HG03280 (cell line): ENCODE results near the gene TMEM219.
A peak's percentile ranks its signal among the peaks of the same experiment; 100 is the strongest.

Experiments used
- ATAC-seq: cut with Tn5 transposase; IDR thresholded peaks from one replicate; pipeline ENCODE4 v1.9.1; 2021; ENCODE audit warnings: mild to moderate bottlenecking, moderate library complexity; ENCODE audit not compliant: unreplicated experiment

TMEM219 gene

DNA sequence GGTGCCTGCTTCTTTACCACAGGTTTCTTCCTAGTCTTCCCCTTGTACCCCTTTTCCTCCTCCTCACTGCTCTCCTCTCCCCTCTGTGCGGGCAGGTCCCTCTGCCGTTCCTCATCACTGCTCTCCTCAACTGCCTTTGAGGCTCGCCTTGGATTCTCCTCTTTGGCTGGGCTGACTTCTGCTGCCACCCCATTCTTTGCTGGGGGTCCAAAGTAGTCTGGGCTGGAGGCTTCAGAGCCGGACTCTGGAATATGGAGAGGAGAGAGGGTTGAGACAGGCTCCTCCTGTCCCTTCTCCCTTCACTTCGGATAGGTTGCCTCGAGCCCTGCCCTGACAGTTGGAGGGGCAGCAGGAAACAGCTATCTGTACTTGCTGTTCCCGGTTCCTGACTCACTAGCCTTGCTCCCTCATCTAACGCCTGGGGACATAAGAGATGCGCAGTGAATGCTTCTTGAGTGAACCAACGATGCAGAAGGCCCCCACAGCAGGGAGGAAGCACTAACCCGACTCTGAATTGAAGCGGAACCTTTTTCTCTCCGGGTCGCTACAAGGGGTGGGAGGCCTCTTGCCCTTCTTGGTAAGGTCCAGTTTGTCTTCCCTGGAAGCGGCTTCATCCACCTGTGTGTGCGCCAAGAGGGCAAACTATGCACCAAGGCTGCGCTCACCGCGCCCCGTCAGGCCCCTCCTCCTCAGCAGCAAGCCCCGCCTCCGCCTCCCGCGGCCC is 32.9 kb downstream of the TMEM219 start:
- peak; percentile 40 for ATAC-seq

- peak; percentile 46 for ATAC-seq
These were observed 33.5 kb downstream of the TMEM219 start, which contains the start of gene HIRIP3 for GRCh38 chr16:29995324-29995910. Gene HIRIP3 (minus strand): TSS chr16:29995617. CDS start chr16:29995605, 12 bp downstream.

- ATAC-seq: peak; percentile 92
These were observed 34.3 kb downstream of the TMEM219 start, which contains the start of gene INO80E for GRCh38 chr16:29995911-29996765. Gene INO80E (plus strand): TSS chr16:29996241. CDS start chr16:29996311, 70 bp downstream.

DNA sequence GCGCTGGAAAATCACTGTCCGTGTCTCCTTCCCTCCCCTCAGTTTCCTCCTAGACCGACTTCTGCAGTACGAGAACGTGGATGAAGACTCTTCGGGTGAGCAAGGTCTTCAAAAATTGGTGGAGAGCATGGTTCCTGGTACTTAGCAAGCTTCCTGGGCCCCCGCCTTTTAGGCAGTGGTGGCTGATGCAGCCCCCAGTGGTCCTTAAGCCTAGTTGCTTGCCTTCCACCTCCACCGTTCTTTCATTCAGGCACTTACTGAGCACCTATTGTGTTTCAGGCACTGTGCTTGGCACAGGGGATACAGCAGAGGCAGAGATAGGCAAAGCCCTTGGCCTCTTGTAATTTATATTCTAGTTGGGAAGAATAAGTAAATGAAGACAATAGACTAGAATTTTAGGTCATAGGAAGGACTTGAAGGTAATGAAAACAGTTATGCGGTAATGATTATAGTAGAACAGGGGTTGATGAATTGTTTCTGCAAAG is 34.9 kb downstream of the TMEM219 start:
- ATAC-seq: no peak

GRCh38 chr16:29999605-30000004 is 37.7 kb downstream of the TMEM219 start:
- no peak for ATAC-seq

- ATAC-seq: no peak
These were observed 39.1 kb downstream of the TMEM219 start for GRCh38 chr16:30000735-30001631.

DNA sequence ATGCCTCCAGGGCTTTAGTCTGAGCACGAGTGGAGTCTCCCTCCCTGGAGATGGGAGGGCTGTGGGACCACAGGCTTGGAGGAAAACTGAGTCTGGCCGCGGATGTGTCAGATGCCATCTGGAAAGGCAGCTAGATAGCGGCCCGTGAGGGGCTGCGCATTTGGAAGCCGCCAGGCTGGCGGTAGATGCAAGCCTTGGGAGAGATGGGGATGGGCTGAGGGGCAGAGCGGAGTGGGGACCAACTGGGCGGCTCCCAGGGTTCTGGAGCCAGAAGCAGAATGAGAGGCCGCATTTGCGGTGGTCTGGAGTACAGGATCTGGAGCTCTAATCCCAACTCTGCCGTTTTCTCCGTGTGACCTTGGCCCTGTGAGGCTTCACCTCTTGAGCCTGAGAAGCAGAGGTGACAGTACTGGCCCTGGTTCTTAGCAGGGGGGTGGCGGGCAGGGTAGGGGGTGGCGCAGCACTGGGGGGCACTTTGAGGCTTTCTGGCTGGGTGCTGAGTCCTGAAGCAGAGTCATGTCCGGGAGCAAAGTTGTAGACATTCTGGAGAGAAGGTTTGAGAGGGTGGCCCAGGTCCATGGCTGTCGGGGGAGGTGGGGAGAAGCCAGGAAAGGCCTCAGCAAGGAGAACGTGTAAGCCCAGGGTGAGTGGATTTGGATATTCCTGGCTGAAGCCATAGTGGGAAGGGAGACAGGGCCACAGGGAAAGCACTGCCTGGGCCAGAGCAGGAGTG is 40.9 kb downstream of the TMEM219 start:
- no peak for ATAC-seq

DNA sequence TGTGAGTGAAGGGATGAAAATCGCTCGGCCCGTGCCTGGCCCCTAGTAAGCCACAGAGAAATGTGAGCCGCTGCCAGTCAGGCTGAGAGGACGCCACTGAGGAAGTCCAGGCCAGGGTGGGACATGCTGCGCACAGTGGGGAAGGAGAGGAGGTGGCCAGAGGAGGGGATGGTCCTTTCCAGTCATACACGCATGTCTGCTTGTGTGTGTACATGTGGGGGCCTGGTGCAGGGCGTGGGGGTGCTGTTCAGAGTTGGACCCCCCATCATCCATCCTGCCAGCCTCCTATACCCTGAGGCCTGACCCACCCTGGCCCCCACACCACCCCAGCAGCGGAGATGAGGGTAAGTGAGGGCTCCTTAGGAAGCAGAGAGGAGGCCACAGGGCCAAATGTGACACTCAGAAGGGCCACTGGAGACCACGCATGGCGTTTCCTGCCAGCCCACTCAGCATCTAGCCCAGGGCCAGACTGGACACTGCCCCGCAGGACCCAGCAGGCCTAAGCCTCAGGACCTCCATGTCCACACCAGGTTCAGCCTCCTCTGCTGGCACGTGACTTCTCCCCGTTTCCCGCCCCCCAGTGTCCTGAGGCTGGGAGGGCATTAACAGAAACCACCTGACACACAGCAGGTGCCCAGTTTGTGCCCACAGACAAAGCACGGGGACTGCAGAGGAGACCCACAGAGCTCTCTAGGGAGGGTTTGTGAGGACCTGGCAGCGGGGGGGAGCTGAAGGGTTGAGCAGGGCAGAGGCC is 42.0 kb downstream of the TMEM219 start:
- no peak for ATAC-seq

GRCh38 chr16:30004424-30004776 is 42.5 kb downstream of the TMEM219 start:
- ATAC-seq: no peak

- ATAC-seq: no peak
These were observed 42.9 kb downstream of the TMEM219 start for GRCh38 chr16:30004811-30005242.

GRCh38 chr16:30005341-30006094 is 43.6 kb downstream of the TMEM219 start:
- no peak for ATAC-seq

DNA sequence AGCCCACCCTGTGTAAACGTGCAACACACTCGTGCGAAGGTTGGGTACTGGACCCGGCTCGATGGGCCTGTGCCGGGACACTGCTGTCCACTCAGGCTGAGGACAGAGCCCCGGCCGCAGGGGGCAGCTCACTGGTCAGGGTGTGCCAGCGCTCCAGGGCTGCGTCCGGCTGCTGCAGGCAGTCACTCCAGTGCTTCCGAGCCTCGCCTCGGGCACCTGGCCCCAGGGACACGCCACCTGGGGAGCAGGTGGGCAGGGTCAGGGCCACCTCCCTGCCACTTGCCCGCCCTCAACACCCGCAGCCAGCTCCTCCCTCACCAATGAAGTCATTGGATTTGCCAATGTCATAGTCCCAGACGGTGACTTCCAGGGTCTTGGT is 44.2 kb downstream of the TMEM219 start:
- no peak for ATAC-seq

- ATAC-seq: no peak
These were observed 44.9 kb downstream of the TMEM219 start for GRCh38 chr16:30006659-30007377.

DNA sequence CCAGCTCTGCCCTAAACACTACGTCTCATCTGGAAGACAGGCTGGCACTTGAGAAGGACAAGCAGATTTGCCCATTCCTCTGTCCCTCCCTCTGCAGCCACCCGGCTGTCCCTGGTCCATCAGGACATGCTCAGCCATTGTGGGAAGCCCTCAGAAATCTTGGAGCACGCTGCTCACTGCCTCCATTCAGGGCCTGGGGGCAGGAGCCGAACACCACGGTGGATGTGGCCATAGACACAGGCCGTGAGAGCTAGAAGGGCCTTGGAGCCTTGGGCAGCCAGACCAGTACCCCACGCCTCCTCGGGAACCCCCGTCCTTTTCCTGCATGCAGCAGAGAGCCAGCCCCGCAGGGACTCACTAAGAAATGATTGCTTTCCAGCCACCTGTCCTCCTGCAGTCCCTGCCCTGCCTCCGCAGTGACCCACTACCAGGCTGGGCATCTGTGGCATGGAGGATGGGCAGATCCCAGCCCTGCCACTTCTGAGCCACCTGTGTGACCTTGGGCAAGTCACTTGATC is 45.6 kb downstream of the TMEM219 start:
- ATAC-seq: no peak

DNA sequence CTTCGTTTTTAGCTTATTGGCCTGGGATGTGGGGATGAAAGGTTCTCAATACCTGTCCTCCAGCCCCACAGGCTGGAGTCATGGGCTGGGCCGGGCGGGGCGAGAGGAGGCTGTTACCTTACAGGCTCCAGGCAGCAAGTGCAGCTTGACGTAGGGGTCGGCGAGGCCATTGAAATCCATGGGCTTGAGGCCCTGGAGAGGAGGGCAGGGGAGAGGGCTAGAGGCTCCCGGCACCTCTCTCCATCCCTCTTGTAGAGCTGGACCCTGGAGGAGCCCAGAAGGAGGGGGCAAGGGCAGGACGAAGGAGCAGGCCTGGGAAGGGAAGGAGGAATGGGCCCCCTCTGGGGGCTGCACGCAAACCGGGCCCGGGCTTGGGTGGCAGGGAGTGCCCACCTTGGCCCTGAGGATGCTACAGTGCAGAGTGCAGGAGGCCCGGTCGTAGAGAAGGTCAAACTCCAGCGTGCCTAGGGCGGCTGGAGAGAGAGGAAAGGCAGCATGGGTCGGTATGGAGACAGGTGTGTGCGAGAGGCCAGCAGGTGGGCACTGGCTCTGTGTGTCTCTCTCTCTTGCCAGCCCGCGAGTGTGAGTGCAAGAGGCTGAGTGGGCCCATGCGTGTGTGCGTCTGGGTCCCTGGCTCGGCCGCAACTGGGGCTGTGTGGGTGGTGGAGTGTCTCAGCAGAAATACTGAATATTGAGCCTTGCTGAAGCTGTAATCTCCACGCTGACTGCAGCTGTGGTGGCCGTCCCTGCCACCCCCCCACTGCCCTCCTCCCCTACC is 47.4 kb downstream of the TMEM219 start:
- ATAC-seq: no peak

DNA sequence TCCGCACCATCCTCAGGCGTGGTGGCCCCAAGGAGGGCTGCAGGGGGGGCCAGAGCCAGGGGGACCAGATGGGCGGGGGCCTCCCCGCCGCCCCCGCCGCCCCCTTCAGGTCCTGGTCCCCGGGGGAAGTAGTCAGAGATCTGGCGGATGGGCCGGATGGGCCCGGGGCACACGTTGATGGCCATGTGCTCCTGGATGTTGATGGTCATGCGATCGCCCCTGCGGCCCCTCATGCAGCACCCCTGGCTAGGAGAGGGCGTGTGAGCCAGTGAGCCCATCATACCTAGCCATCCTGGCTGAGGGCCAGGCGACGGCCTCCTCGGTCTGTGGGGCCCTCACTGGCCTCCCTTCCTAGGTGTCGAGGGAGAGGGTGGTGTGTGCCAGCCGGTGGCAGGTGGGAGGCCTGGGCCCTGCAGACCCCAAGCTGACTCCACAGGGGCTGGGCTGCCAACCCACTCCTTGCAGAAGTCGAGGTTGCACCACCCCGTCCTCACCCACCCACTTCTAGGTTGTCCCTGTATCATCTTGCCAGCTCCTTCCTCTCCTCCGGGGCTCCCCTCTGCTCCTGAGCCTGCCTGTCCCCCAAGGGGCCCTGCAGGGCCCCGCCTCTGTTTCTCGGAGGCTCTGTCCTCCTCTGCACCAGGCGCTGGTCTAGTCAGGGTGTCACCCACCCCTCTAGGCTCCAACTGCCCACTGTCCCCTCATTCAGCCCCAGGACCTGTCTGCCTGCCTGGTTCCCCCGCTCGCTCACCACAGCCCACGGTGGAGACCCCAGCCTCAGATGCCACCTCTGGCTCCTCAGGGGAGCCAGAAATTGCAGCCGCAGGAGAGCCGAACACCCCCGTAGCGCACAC is 48.3 kb downstream of the TMEM219 start:
- no peak for ATAC-seq
